Fibroblast of mammary gland (primary cell): ENCODE data around the gene MPHOSPH10.
"Not testable (repeated sequence)": the region's sequence is repeated elsewhere in the genome, so short reads cannot be mapped to it uniquely, and the experiment has no call there.

Experiments used
- DNase-seq: peaks from one replicate; pipeline ENCODE4 v3.0.0-alpha.2; 2010; ENCODE audit warnings: low read depth
- H3K4me3 ChIP-seq: 2 replicates; pipeline ENCODE4 v1.5.1; 2011; ENCODE audit warnings: low read depth, mild to moderate bottlenecking, low read length, moderate library complexity; ENCODE audit not compliant: control insufficient read depth
- CTCF ChIP-seq: conservative IDR thresholded peaks from 2 replicates; pipeline ENCODE4 v1.5.1; 2011; ENCODE audit warnings: low read depth, low read length, inconsistent platforms; ENCODE audit not compliant: control insufficient read depth, insufficient read depth

Gene MPHOSPH10

GRCh38 chr2:71129902-71130151, 607 bp upstream of the MPHOSPH10 start:
- peak overlapping the region; percentile 98 for H3K4me3 ChIP-seq
- no peak for TF ChIP-seq CTCF
- DNase-seq, result no peak

DNA sequence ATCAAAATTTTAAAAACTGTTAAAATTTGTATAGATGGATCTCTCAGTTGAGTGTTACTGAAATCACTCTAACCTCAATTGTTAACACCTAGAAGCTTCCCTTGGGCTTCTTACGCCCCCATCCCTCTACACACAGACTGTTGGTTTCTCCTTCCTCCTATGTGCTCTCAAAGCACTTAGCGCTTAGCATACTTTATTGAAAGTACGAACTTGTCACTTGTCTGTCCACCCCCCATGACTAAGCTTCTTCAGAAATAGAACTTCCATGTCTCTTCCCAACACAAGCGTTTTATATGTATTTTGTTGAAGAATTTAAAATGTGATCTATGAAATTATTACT, 441 bp downstream of the MPHOSPH10 start:
- H3K4me3 ChIP-seq, result peak overlapping the region; percentile 98
- no peak for DNase-seq
- no peak for TF ChIP-seq CTCF

- DNase-seq, result not testable (repeated sequence)
- H3K4me3 ChIP-seq, result peak overlapping the region; percentile 98
Measured at GRCh38 chr2:71131387-71132166, 1.1 kb downstream of the MPHOSPH10 start.

DNA sequence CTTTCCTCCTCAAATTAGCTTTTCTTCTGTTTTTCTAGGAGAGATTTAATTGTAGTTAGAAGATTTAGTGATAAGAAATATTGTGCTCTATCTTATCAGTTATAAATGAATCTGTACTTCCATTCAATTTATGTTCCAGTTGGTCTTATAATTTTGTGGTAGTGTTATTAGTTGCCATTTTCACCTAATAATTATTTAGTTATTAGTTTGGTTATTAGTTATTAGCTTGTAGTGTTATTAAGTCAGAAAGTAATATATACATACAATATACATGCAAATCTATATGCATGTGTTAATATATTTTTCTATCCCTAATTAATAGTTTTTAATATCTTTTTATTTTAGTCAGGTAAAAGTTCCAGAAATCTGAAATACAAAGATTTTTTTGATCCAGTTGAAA, 3.2 kb downstream of the MPHOSPH10 start:
- DNase-seq, result no peak
- no peak overlapping the region for H3K4me3 ChIP-seq
- TF ChIP-seq CTCF, result no peak

DNA sequence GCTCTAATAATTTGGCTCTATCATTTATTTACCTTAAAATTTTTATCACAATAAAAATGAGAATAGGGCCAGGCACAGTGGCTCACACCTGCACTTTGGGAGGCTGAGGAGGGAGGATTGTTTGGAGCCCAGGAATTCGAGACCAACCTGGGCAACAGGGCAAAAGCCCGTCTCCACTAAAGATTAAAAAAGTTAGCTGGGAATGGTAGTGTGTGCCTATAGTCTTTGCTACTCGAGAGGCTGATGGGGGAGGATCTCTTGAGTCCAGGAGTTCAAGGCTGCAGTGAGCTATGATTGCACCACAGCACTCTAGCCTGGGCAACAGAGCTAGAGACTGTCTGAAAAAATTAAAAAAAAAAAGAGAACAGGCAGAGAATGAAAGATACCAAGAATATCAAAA, 5.7 kb downstream of the MPHOSPH10 start:
- no peak overlapping the region for H3K4me3 ChIP-seq
- no peak for TF ChIP-seq CTCF
- no peak for DNase-seq

DNA sequence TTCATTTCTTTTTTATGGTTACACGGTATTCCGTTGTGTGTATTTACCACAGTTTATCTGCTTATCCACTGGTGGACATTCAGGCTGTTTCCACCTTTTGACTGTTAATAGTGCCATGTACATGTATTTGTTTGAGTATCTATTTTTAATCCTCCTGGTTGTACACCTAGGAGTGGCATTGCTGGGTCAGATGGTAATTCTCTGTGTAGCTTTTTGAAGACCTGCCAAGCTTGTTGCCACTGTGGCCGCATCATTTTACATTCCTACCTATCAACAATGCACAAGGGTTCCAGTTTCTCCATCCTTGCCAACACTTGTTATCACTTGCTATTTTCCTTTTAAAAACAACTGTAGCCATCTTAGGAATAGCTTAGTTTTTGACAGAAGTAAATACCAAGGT, 13.3 kb downstream of the MPHOSPH10 start:
- no peak for DNase-seq
- TF ChIP-seq CTCF, result no peak
- H3K4me3 ChIP-seq, result no peak overlapping the region

GRCh38 chr2:71148506-71149063, 18.2 kb downstream of the MPHOSPH10 start:
- no peak for DNase-seq
- H3K4me3 ChIP-seq, result no peak overlapping the region
- no peak for TF ChIP-seq CTCF
